Activated CD4-positive, CD25-positive, alpha-beta regulatory T cell treated with anti-CD3 and anti-CD28 coated beads, Interleukin-2, amount 50 U/mL, for 24 hours (primary cell): Measurements from ENCODE around the gene GPR152.
"Not testable (repeated sequence)": the region's sequence is repeated elsewhere in the genome, so short reads cannot be mapped to it uniquely, and the experiment has no call there.

Experiments used
- ATAC-seq, 2 donors: fragments of 150-1000 bp; cut with Tn5 transposase; one replicate each; pipeline ENCODE4 v1.10.0; 2021; ENCODE audit warnings: mild to moderate bottlenecking in 1 of 2, moderate library complexity in 1 of 2

GPR152 gene

DNA sequence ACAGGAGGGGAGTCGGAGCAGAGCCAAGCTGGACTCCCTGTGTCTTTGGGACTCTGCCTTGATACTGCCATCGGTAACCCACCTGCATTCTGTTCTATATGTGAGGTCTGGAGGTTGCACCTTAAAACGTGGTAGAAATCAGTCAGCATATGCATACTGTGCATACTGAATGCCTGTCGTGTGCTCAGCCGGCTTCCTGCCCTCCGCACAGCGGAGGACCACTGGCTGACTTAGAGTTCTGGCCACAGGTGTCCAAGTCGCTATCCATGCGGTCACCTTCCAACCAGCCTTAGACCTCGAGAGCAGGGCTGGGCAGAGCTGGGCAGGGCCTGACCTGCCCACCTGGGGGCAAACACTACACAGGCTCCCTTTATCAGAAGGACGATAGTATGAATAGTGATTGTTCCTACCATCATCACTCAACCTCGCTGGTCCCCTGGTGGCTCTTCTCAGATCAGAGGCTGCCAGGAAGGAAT lies 44.8 kb downstream of the GPR152 start:
- ATAC-seq: no peak

DNA sequence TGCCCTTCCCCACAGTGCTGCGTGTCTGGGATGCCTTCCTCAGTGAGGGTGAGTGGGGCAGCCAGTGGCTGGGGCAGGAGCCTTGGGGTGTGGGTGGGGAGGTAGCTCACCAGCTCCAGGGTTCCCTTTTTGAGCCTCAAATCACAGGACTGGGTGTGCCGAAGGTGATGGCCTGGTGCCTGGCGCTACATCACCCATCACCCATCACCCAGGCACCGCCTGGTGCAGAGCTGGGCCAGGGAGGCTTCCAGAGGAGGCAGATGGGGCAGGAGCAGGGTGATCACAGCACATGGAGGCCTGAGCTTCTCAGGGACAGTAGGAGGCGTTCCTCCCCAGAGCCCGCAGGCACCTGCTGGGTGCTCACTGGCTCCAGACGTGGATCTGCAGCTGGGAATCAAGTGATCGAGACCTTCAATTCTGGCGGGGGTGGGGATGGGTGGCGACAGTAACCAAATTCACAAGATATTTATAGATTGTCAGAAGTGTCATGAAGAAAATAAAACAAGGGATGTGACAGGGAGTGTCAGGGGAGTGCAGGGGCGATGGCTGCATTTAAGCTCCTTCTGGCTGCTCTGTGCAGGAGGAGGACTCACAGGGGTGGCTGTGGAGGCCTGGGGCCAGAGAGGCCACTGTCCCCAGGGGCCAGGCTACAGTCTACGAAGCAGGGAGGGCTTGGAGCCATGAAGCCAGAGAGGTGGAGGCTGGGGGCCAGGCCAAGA lies 45.4 kb downstream of the GPR152 start:
- no peak for ATAC-seq

DNA sequence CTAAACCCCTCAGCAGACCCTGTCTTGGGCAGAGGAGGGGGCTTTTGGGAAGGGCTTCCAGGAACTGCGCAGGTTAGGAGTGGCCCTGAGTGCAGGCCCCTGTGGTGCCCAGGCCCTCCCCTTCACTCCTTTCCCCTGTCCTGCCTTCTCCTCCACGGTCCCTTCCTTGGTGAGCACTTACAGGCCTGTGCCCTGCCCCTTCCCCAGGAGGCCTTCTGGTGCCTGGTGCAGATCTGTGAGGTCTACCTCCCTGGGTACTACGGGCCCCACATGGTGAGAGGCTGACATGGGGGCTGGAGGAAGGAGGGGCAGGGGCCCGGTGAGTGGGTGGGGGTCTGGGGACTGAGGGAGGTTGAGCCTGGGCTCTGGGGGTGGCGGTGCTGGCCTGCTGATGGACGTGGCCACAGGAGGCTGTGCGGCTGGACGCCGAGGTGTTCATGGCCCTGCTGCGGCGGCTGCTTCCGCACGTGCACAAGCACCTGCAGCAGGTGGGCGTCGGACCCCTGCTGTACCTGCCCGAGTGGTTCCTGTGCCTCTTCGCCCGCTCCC lies 46.0 kb downstream of the GPR152 start:
- no peak for ATAC-seq

DNA sequence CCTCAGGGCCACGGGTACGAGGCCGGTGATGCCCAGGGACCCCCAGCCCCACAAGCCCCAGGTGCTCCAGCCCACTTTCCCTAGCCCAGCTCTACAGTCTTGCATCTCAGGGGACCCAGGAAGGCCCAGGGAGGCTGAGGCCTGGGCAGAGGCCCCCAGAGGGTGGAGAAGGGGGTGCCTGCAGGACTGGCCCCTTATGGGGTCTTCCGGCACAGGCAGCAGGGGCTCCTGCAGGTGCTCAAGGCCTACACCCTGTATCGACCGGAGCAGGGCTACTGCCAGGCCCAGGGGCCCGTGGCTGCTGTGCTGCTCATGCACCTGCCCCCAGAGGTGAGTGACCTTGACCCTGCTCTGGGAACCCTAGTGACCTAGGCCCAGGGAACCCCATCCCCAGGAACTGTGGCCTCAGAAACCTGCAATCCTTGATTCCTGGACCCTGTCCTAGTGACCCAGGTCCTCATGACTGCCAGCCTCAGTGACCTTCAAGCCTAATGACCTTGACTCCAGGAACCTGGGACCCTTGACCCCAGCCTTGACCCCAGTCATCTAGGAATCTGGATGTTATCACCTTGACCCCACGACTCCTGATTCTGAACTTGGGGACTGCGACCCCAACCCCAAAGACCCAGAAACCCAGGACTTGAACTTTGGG lies 46.7 kb downstream of the GPR152 start:
- no peak for ATAC-seq

GRCh38 chr11:67405196-67405567 lies 47.3 kb downstream of the GPR152 start:
- ATAC-seq: no peak

- no peak for ATAC-seq
These were observed 47.9 kb downstream of the GPR152 start for GRCh38 chr11:67404515-67405195.

DNA sequence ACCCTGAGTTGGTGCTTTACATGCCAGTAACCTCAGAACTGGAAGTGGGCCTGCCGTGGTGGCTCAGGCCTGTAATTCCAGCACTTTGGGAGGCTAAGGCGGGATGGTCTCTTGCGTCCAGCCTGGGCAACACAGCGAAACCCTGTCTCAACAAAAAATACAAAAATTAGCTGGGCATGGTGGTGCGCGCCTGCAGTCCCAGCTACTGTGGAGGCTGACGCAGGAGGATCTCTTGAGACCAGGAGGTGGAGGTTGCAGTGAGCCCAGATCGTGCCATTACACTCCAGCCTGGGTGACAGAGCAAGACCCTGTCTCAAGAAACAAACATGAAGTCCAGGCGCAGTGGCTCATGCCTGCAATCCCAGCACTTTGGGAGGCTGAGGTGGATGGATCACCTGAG lies 49.4 kb downstream of the GPR152 start:
- not testable (repeated sequence) for ATAC-seq

GRCh38 chr11:67402192-67402839 lies 50.2 kb downstream of the GPR152 start:
- not testable (repeated sequence) for ATAC-seq

GRCh38 chr11:67401495-67402191 lies 50.9 kb downstream of the GPR152 start, which contains the start of gene PPP1CA:
TSS of gene PPP1CA (minus strand) at chr11:67401858. CDS start at chr11:67401782, 76 bp downstream.
- peak; percentile 74 to 76 for ATAC-seq
